Panc1 (cell line): ENCODE results near the gene TRABD2B. TPM values are rescaled to one million over a fixed set of nuclear protein-coding genes. Genes with fewer than 3 reads are reported as not detected.

Source experiments
- ATAC-seq: fragments of 200-7000 bp; cut with Tn5 transposase; 2 replicates; pipeline ENCODE4 v1.9.1; 2020; ENCODE audit warnings: mild to moderate bottlenecking, moderate library complexity
- BruUV-seq: library from RNA; stranded (reverse); fragments of 400-500 nt; replicated peaks from 2 replicates; lab custom pipeline; 2021; lab: Mats Ljungman, UMichigan
- CTCF ChIA-PET: fragments of 300-600 bp; sonication (Branson Sonifier 250); formaldehyde crosslinking; loops from one replicate; lab custom pipeline; 2022; ENCODE audit warnings: antibody characterized with exemption; lab: Charles Lee
- POLR2A ChIA-PET: fragments of 300-600 bp; sonication (Branson Sonifier 250); formaldehyde crosslinking; loops from one replicate; lab custom pipeline; 2022; ENCODE audit warnings: antibody characterized with exemption; lab: Charles Lee
- DNase-seq: peaks from one replicate; pipeline ENCODE4 v3.0.0-alpha.2; 2010; ENCODE audit warnings: low read depth, low spot score
- H3K27ac ChIP-seq: 2 replicates; pipeline ENCODE4 v1.5.1; 2011; ENCODE audit warnings: mild to moderate bottlenecking, low read length, inconsistent platforms
- H3K27me3 ChIP-seq: fragments of 200-500 bp; sonication (Bioruptor generic); 2 replicates; pipeline ENCODE4 v1.6.0; 2014; ENCODE audit warnings: low read length, inconsistent platforms; ENCODE audit not compliant: control insufficient read depth, insufficient read depth
- H3K36me3 ChIP-seq: fragments of 200-500 bp; sonication (Bioruptor generic); 2 replicates; pipeline ENCODE4 v1.5.1; 2014; ENCODE audit warnings: inconsistent platforms, mild to moderate bottlenecking, low read length, moderate library complexity; ENCODE audit not compliant: control insufficient read depth, insufficient read depth
- H3K4me1 ChIP-seq: 2 replicates; pipeline ENCODE4 v1.5.1; 2011; ENCODE audit warnings: inconsistent platforms, mild to moderate bottlenecking, low read length, moderate library complexity; ENCODE audit not compliant: control insufficient read depth, insufficient read depth
- H3K4me3 ChIP-seq, 2 experiments: 2 replicates each; pipeline ENCODE4 v1.5.1; 2011 to 2012; ENCODE audit warnings: low read depth in 2 of 2, low read length in 2 of 2, mild to moderate bottlenecking in 2 of 2, inconsistent platforms in 1 of 2, moderate library complexity in 1 of 2
- H3K9me3 ChIP-seq: fragments of 200-500 bp; sonication (Bioruptor generic); 2 replicates; pipeline ENCODE4 v1.5.1; 2014; ENCODE audit warnings: low read depth, mild to moderate bottlenecking, inconsistent platforms, low read length, moderate library complexity; ENCODE audit not compliant: control insufficient read depth, insufficient read depth
- CTCF ChIP-seq: fragments of 450-650 bp; IDR thresholded peaks from 2 replicates; pipeline ENCODE4 v1.5.1; 2017; ENCODE audit warnings: mild to moderate bottlenecking
- POLR2AphosphoS5 ChIP-seq: IDR thresholded peaks from 2 replicates; pipeline ENCODE4 v1.6.1; 2012; ENCODE audit warnings: mild to moderate bottlenecking, low read depth, low read length, moderate library complexity
- REST ChIP-seq, 2 experiments: IDR thresholded peaks; 2 replicates each; pipeline ENCODE4 v1.6.1; 2011 to 2012; ENCODE audit warnings: low read depth in 2 of 2, control low read depth in 1 of 2, low read length in 1 of 2, mild to moderate bottlenecking in 1 of 2, moderate library complexity in 1 of 2; ENCODE audit not compliant: insufficient read depth in 1 of 2
- SIN3A ChIP-seq: IDR thresholded peaks from 2 replicates; pipeline ENCODE4 v1.6.1; 2012; ENCODE audit warnings: low read depth, mild to moderate bottlenecking, low read length, moderate library complexity, borderline replicate concordance; ENCODE audit not compliant: insufficient read depth
- TCF7L2 ChIP-seq: IDR thresholded peaks from 2 replicates; pipeline ENCODE4 v1.6.1; 2011; ENCODE audit warnings: mild to moderate bottlenecking, low read depth, low read length, inconsistent platforms
- in situ Hi-C: cut with HindIII; loops from 2 replicates; pipeline ENCODE4 v1.10.0; 2016; ENCODE audit warnings: low sequenced_read_pairs, low pct_unique_long_range_greater_than_20kb
- intact Hi-C: fragments of 100-400 bp; cut with micrococcal nuclease; formaldehyde crosslinking; loops from one replicate; pipeline ENCODE4 v1.10.0; 2022; ENCODE audit not compliant: unreplicated experiment
- total RNA-seq: library from RNA; stranded (reverse); gene quantifications from one replicate; pipeline ENCODE4 v1.2.1, GENCODE V29; 2021; ENCODE audit not compliant: unreplicated experiment

Gene TRABD2B
- total RNA-seq, 1 experiment from 2014 or later = not detected

GRCh38 chr1:47779613-47780012 lies 217.6 kb downstream of the TRABD2B start:
- Histone ChIP-seq H3K4me1 (no peaks in the 10 kb centered on the region), H3K27me3 (no peaks in the 10 kb centered on the region; the same call in 1 of the 2 replicates), H3K9me3 (no peaks in the 10 kb centered on the region), H3K27ac (no peak overlapping the region), H3K36me3 (no peaks in the 10 kb centered on the region), H3K4me3 (no peak overlapping the region)
- DNase-seq = no peak
- intact Hi-C loops = no loop called here
- CTCF ChIA-PET = no interaction called here
- POLR2A ChIA-PET = no interaction called here
- no TSS peak for BruUV-seq
- ATAC-seq = no peak
- no peak for TF ChIP-seq SIN3A
- TF ChIP-seq REST (IDR thresholded peaks at IDR 0.05; ENCODE audit: insufficient read depth in 1 of 2, low read depth in 2 of 2, low read length in 1 of 2) = no peak
- TF ChIP-seq CTCF = no peak
- TF ChIP-seq TCF7L2 = no peak
- no peak for TF ChIP-seq POLR2AphosphoS5
- in situ Hi-C loops = no loop called here

GRCh38 chr1:47778280-47778679 lies 218.9 kb downstream of the TRABD2B start:
- no peak for TF ChIP-seq POLR2AphosphoS5
- TF ChIP-seq SIN3A = no peak
- no peak for TF ChIP-seq CTCF
- no peak for TF ChIP-seq TCF7L2
- TF ChIP-seq REST (IDR thresholded peaks at IDR 0.05; ENCODE audit: insufficient read depth in 1 of 2, low read depth in 2 of 2, low read length in 1 of 2) = no peak
- ChIA-PET POLR2A (no interaction called here), CTCF (no interaction called here)
- Histone ChIP-seq H3K4me3 (no peak overlapping the region), H3K27me3 (no peaks in the 10 kb centered on the region; the same call in 1 of the 2 replicates), H3K36me3 (no peaks in the 10 kb centered on the region), H3K4me1 (no peaks in the 10 kb centered on the region), H3K27ac (no peak overlapping the region), H3K9me3 (no peaks in the 10 kb centered on the region)
- intact Hi-C loops = no loop called here
- in situ Hi-C loops = no loop called here
- BruUV-seq = no TSS peak
- no peak for ATAC-seq
- DNase-seq = no peak
